GM12878 (cell line): ENCODE results near the gene NR6A1. TPM values are rescaled to one million over a fixed set of nuclear protein-coding genes. Genes with fewer than 3 reads are reported as not detected.
A peak's percentile ranks its signal among the peaks of the same experiment; 100 is the strongest.

ENCODE experiments used
- ATAC-seq: fragments of 200-7000 bp; cut with Tn5 transposase; 3 replicates; pipeline ENCODE4 v1.9.1; 2020; ENCODE audit warnings: mild to moderate bottlenecking, moderate library complexity
- BruUV-seq: library from RNA; stranded (reverse); fragments of 400-500 nt; replicated peaks from 2 replicates; lab custom pipeline; 2021; lab: Mats Ljungman, UMichigan
- CTCF ChIA-PET: fragments of 300-600 bp; sonication (Branson Sonifier 250); formaldehyde crosslinking; extraction: SDS; loops from one replicate; lab custom pipeline; 2021; ENCODE audit warnings: inconsistent platforms; lab: Yijun Ruan, JAX
- POLR2A ChIA-PET: fragments of 350-600 bp; formaldehyde crosslinking; extraction: SDS; loops from one replicate; lab custom pipeline; 2021; ENCODE audit warnings: inconsistent platforms; lab: Charles Lee
- RAD21 ChIA-PET: fragments of 300-600 bp; sonication (Branson Sonifier 250); formaldehyde crosslinking; loops from one replicate; lab custom pipeline; 2023; ENCODE audit warnings: antibody characterized with exemption; ENCODE audit not compliant: unreplicated experiment; lab: Charles Lee
- SMC1A ChIA-PET: fragments of 300-600 bp; sonication (Branson Sonifier 250); formaldehyde crosslinking; loops from one replicate; lab custom pipeline; 2023; ENCODE audit not compliant: unreplicated experiment, uncharacterized antibody; lab: Charles Lee
- DNase-seq: peaks from one replicate; pipeline ENCODE4 v3.0.0-alpha.2; 2011; ENCODE audit warnings: low read depth, low spot score
- FAIRE-seq: peaks from 3 replicates; lab custom pipeline; 2011; peaks lifted over from hg19 to GRCh38; lab: Jason Lieb, UNC
- H2AFZ ChIP-seq: 2 replicates; pipeline ENCODE4 v1.6.0; 2011; ENCODE audit warnings: low read depth, low read length, control low read depth; ENCODE audit not compliant: control insufficient read depth
- H3K27ac ChIP-seq: 2 replicates; pipeline ENCODE4 v1.5.1; 2011; ENCODE audit warnings: control low read depth; ENCODE audit not compliant: control insufficient read depth, insufficient read depth
- H3K27me3 ChIP-seq, 2 experiments: replicated peaks in 1 of 2; 2 replicates each; pipeline versions ENCODE4 v1.6.0 to v1.6.1; 2011; ENCODE audit warnings: low read length in 1 of 2; ENCODE audit not compliant: control insufficient read depth in 2 of 2, insufficient read depth in 2 of 2
- H3K36me3 ChIP-seq, 2 experiments: 2 replicates each; pipeline ENCODE4 v1.5.1; 2011; ENCODE audit warnings: low read length in 1 of 2; ENCODE audit not compliant: control insufficient read depth in 2 of 2, insufficient read depth in 2 of 2
- H3K4me1 ChIP-seq: 2 replicates; pipeline ENCODE4 v1.6.1; 2011; ENCODE audit warnings: mild to moderate bottlenecking, low read length, moderate library complexity, mixed read lengths; ENCODE audit not compliant: control insufficient read depth, insufficient read depth
- H3K4me2 ChIP-seq: 2 replicates; pipeline ENCODE4 v1.6.0; 2011; ENCODE audit warnings: control low read depth; ENCODE audit not compliant: control insufficient read depth, insufficient read depth
- H3K4me3 ChIP-seq: fragments of 200-600 bp; sonication (generic); 2 replicates; pipeline ENCODE4 v1.5.1; 2016
- H3K79me2 ChIP-seq: 2 replicates; pipeline ENCODE4 v1.6.0; 2011; ENCODE audit warnings: low read length; ENCODE audit not compliant: control insufficient read depth, insufficient read depth
- H3K9ac ChIP-seq: 2 replicates; pipeline ENCODE4 v1.8.0; 2011; ENCODE audit warnings: low read length, control low read depth, mixed read lengths; ENCODE audit not compliant: control insufficient read depth, insufficient read depth
- H3K9me3 ChIP-seq: replicated peaks from 3 replicates; pipeline ENCODE4 v1.5.1; 2011; ENCODE audit warnings: mild to moderate bottlenecking, low read length; ENCODE audit not compliant: control insufficient read depth, insufficient read depth
- H4K20me1 ChIP-seq: 2 replicates; pipeline ENCODE4 v1.6.0; 2011; ENCODE audit not compliant: control insufficient read depth, insufficient read depth
- BACH1 ChIP-seq: fragments of 450-650 bp; IDR thresholded peaks from 2 replicates; pipeline ENCODE4 v1.6.1; 2017; ENCODE audit warnings: mild to moderate bottlenecking, borderline replicate concordance
- DPF2 ChIP-seq: fragments of 450-650 bp; IDR thresholded peaks from 2 replicates; pipeline ENCODE4 v1.6.1; 2017; ENCODE audit warnings: mild to moderate bottlenecking
- FOS ChIP-seq: IDR thresholded peaks from 3 replicates; pipeline ENCODE4 v1.6.1; 2011; ENCODE audit warnings: borderline replicate concordance; ENCODE audit not compliant: insufficient read length; ENCODE audit errors: extremely low read depth
- GATAD2B ChIP-seq: fragments of 450-650 bp; conservative IDR thresholded peaks from 2 replicates; pipeline ENCODE4 v1.6.1; 2017; ENCODE audit warnings: low read depth, mild to moderate bottlenecking, moderate library complexity
- HDGF ChIP-seq: fragments of 450-650 bp; IDR thresholded peaks from 2 replicates; pipeline ENCODE4 v1.6.1; 2016; ENCODE audit warnings: antibody characterized with exemption
- IKZF1 ChIP-seq: fragments of 450-650 bp; conservative IDR thresholded peaks from 2 replicates; pipeline ENCODE4 v1.6.1; 2017; ENCODE audit warnings: antibody characterized with exemption, mild to moderate bottlenecking
- NKRF ChIP-seq: fragments of 450-650 bp; conservative IDR thresholded peaks from 2 replicates; pipeline ENCODE4 v1.6.1; 2017; ENCODE audit warnings: mild to moderate bottlenecking, moderate library complexity
- RELA ChIP-seq: fragments of 450-650 bp; IDR thresholded peaks from 2 replicates; pipeline ENCODE4 v1.8.0; 2014; ENCODE audit warnings: borderline replicate concordance; ENCODE audit not compliant: partially characterized antibody
- RELB ChIP-seq: fragments of 450-650 bp; IDR thresholded peaks from 2 replicates; pipeline ENCODE4 v1.6.1; 2017; ENCODE audit warnings: low read depth, mild to moderate bottlenecking, moderate library complexity
- RUNX3 ChIP-seq: IDR thresholded peaks from 2 replicates; pipeline ENCODE4 v1.6.1; 2012; ENCODE audit warnings: low read length, inconsistent platforms
- ZNF24 ChIP-seq: fragments of 450-650 bp; IDR thresholded peaks from 2 replicates; pipeline ENCODE4 v1.6.1; 2017; ENCODE audit warnings: antibody characterized with exemption, mild to moderate bottlenecking
- WGBS: methylation state at CpG from one replicate; pipeline ENCODE4 v1.1.6; 2016; ENCODE audit warnings: low lambda C conversion rate; ENCODE audit not compliant: insufficient replicate concordance, insufficient coverage; ENCODE audit errors: missing lambda C conversion rate; 5-methylcytosine and 5-hydroxymethylcytosine counted together
- in situ Hi-C: fragments of 300-500 bp; cut with MboI; formaldehyde crosslinking; loops from 9 replicates; pipeline ENCODE4 v1.14.3; 2018; ENCODE audit warnings: mixed read lengths
- intact Hi-C: fragments of 100-400 bp; cut with micrococcal nuclease; formaldehyde crosslinking; loops from one replicate; pipeline ENCODE4 v1.14.2; 2022; ENCODE audit not compliant: unreplicated experiment
- polyA plus RNA-seq, 11 experiments: library from polyadenylated mRNA; depleted of rRNA in 4 of 11; unstranded in 6 of 11; stranded (reverse) in 5 of 11; fragments of >200 nt; fragmentation: Nextera tagmentation in 4 of 11; fragmentation: Illumina TruSeq in 1 of 11; extraction: Ambion mirVana in 4 of 11; extraction: Trizol in 1 of 11; gene quantifications; 1 replicate in 1 of 11; 2 replicates in 10 of 11; pipeline versions ENCODE4 v1.2.1 to v1.2.3, GENCODE V29; 2011 to 2016; ENCODE audit warnings: inconsistent platforms in 2 of 11, missing spikeins in 2 of 11, low read depth in 1 of 11
- total RNA-seq, 4 experiments: library from RNA; depleted of rRNA in 3 of 4; stranded (reverse); fragments of >200 nt in 3 of 4; fragmentation: Illumina TruSeq in 1 of 4; extraction: Trizol in 1 of 4; gene quantifications; 2 replicates each; pipeline versions ENCODE4 v1.2.1 to v1.2.3, GENCODE V29; 2013 to 2021
- TF ChIP-seq, protein P1 (sequence below): IDR thresholded peaks from 2 replicates; pipeline ENCODE4 v1.6.1; 2012; ENCODE audit warnings: mild to moderate bottlenecking, low read depth, low read length

NR6A1 gene
- total and polyA plus RNA-seq, 10 of the 15 experiments (the other 5 are each of a cell fraction or from before 2014, with no cell fraction given) = 1.2 to 9.2 (median 4.6) TPM

DNA sequence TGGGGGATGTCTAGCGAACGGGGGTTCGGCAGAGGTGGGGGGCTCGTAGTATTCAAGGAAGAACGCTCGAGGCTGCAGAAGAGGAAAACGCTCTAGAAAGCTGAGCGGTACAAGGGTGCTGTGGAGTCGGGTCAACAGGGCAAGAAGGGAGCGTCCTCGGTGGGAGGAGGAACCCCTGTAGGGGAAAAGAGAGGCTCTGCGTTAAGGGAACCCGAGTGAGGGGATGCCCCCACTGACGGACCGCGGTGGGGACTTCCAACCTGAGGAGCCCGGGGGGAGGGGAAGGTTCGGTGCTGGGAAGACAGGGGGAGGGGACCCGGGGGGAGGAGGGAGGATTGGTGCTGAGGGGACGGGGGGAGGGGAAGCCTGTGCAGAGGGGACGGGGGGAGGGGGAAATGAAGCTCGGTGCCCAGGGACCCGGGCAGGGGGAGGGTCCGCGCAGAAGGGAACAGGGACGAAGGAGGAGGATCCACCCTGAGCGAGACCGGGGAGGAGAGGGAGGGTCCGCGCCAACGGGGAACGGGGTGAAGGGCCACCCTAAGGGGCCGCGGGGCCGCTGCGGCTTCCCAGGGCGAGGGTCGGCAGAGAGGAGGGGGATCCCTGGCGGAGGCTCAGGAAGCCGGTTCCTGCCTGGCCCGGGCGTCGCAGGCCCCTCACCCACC lies 621 bp downstream of the NR6A1 start (continued):
- TF ChIP-seq ZNF24 (no peak), RUNX3 (peak; percentile 31; the same call in 1 of the 2 replicates), RELA (peak; percentile 62)
- TF ChIP-seq, protein P1, sequence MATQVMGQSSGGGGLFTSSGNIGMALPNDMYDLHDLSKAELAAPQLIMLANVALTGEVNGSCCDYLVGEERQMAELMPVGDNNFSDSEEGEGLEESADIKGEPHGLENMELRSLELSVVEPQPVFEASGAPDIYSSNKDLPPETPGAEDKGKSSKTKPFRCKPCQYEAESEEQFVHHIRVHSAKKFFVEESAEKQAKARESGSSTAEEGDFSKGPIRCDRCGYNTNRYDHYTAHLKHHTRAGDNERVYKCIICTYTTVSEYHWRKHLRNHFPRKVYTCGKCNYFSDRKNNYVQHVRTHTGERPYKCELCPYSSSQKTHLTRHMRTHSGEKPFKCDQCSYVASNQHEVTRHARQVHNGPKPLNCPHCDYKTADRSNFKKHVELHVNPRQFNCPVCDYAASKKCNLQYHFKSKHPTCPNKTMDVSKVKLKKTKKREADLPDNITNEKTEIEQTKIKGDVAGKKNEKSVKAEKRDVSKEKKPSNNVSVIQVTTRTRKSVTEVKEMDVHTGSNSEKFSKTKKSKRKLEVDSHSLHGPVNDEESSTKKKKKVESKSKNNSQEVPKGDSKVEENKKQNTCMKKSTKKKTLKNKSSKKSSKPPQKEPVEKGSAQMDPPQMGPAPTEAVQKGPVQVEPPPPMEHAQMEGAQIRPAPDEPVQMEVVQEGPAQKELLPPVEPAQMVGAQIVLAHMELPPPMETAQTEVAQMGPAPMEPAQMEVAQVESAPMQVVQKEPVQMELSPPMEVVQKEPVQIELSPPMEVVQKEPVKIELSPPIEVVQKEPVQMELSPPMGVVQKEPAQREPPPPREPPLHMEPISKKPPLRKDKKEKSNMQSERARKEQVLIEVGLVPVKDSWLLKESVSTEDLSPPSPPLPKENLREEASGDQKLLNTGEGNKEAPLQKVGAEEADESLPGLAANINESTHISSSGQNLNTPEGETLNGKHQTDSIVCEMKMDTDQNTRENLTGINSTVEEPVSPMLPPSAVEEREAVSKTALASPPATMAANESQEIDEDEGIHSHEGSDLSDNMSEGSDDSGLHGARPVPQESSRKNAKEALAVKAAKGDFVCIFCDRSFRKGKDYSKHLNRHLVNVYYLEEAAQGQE = 0 out of 2 replicates have a peak, but pooled peaks have one; percentile 11

DNA sequence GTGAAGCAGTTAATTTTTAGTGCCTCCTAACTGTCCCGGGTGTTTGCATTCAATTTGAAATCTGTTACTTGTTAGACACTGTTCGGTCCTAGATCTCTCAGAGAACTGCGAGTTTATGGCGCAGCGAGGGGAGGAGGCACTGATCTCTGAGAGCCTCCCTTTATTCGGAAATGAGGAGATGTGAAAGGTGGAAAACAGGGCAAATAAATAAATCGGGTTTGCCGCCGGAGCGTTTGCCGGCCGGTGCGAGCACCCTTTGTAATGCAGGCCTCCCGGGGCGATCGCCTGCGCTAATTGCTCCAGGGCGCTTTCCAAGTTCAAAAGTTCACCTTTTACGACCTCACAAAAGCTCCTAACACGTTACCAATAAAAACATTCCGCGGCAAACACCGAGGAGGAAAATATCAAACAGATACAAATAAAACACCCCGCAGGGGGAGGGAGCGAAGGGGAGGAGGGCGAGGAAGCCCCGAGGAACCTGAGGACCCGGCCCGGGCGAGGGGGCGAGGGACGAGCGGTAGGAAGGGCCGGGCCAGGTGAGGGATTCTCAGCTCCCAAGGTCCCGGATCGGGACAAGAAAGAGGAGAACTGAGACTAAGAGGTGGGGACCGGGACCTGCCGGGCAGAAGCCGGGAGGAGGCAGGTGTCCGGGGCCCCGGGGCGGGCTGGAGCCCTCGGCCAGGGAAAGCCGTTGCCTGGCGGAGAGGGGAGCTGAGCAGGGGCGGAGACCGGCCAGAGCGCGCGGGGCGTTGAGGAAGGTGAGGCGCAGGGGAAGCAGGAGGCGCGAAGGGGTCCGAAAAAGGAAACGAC lies 1.4 kb downstream of the NR6A1 start:
- ATAC-seq (peak; percentile 15), DNase-seq (no peak), FAIRE-seq (peak; percentile 18)
- Histone ChIP-seq H3K9me3 (no peaks in the 10 kb centered on the region), H4K20me1 (no peaks in the 10 kb centered on the region), H3K4me2 (peak overlapping the region; percentile 80), H3K27ac (peak overlapping the region; percentile 69), H3K9ac (peak overlapping the region; percentile 78), H3K36me3 (no peaks in the 10 kb centered on the region), H3K79me2 (peaks cover 54% of the 10 kb centered on the region), H3K27me3 (no peaks in the 10 kb centered on the region), H2AFZ (peak overlapping the region; percentile 65), H3K4me3 (peak overlapping the region; percentile 97), H3K4me1 (peaks cover 21% of the 10 kb centered on the region)
- ChIA-PET SMC1A (interaction anchor here (0.8 to 9.9 kb wide), 15 partner anchors 10 to 378 kb away, joined by 3 to 233 read pairs (median 4); partner anchors contain the start of gene WDR38), RAD21 (interaction anchor here (0.6 to 6.7 kb wide), 13 partner anchors 9 to 152 kb away, joined by 3 to 180 read pairs (median 5); partner anchors contain the start of gene WDR38), POLR2A (interaction anchor here (0.6 to 4.5 kb wide), 24 partner anchors 9 to 993 kb away, joined by 3 to 41 read pairs (median 4); partner anchors contain the start of genes ARPC5L, HSPA5 and RPL35), CTCF (interaction anchor here (0.6 to 16.1 kb wide), 17 partner anchors 8 to 535 kb away, joined by 3 to 575 read pairs (median 4); partner anchors contain the start of genes ARPC5L, RPL35 and WDR38)
- in situ Hi-C loops (loop anchor here (5.0 kb wide), 3 partner anchors 83 to 603 kb away; partner anchors contain the start of genes SCAI and WDR38), intact Hi-C loops (loop anchor here (5.0 kb wide), 1 partner anchor 352 kb away; the partner anchor contains the start of gene PSMB7)
- WGBS = 4% methylated on average over 51 of the region's 56 CpGs
- no TSS peak for BruUV-seq
- 0 out of 2 replicates have a peak, but pooled peaks have one; percentile 1 for TF ChIP-seq RELB
- no peak for TF ChIP-seq BACH1
- TF ChIP-seq DPF2 = 0 out of 2 replicates have a peak, but pooled peaks have one; percentile 10
- peak; percentile 50; the same call in 1 of the 2 replicates for TF ChIP-seq NKRF
- TF ChIP-seq IKZF1 = peak; percentile 44; the same call in 1 of the 2 replicates
- TF ChIP-seq GATAD2B = 0 out of 2 replicates have a peak, but pooled peaks have one; percentile 34
- no peak for TF ChIP-seq FOS
- 0 out of 2 replicates have a peak, but pooled peaks have one; percentile 20 for TF ChIP-seq HDGF
